Activated CD4-positive, alpha-beta T cell treated with anti-CD3 and anti-CD28 coated beads for 1 hour (primary cell): Measurements from ENCODE around the gene GANAB.
"Not testable (repeated sequence)": the region's sequence is repeated elsewhere in the genome, so short reads cannot be mapped to it uniquely, and the experiment has no call there.

Source experiments
- DNase-seq: peaks from one replicate; pipeline ENCODE4 v3.0.0-alpha.2; 2020

The GANAB gene

GRCh38 chr11:62621027-62621566, 25.3 kb downstream of the GANAB start:
- DNase-seq, result no peak

GRCh38 chr11:62616957-62617356, 29.5 kb downstream of the GANAB start:
- not testable (repeated sequence) for DNase-seq

- DNase-seq, result no peak
These were observed 30.9 kb downstream of the GANAB start for GRCh38 chr11:62615521-62615920.

GRCh38 chr11:62614275-62614674, 32.1 kb downstream of the GANAB start:
- no peak for DNase-seq

- DNase-seq, result no peak
These were observed 33.1 kb downstream of the GANAB start for GRCh38 chr11:62613291-62613778.

- DNase-seq, result peak; percentile 83
These were observed 33.8 kb downstream of the GANAB start, which contains the start of the genes EML3 and ROM1 for GRCh38 chr11:62612366-62613290. Gene EML3, minus strand, starts transcription at chr11:62612775. Its CDS starts 318 bp downstream, at chr11:62612457. Gene ROM1, plus strand, starts transcription at chr11:62613257. Its CDS starts 25 bp downstream, at chr11:62613282.

- DNase-seq, result no peak
These were observed 34.6 kb downstream of the GANAB start for GRCh38 chr11:62611705-62612365.

GRCh38 chr11:62610814-62611704, 35.4 kb downstream of the GANAB start:
- no peak for DNase-seq

- DNase-seq, result no peak
These were observed 36.0 kb downstream of the GANAB start for GRCh38 chr11:62610403-62610802.

GRCh38 chr11:62608776-62609175, 37.6 kb downstream of the GANAB start:
- no peak for DNase-seq

- no peak for DNase-seq
These were observed 38.7 kb downstream of the GANAB start for GRCh38 chr11:62607714-62608113.

GRCh38 chr11:62605902-62606301, 40.5 kb downstream of the GANAB start:
- DNase-seq, result no peak

- DNase-seq, result no peak
These were observed 40.9 kb downstream of the GANAB start for GRCh38 chr11:62605467-62605866.

- no peak for DNase-seq
These were observed 41.8 kb downstream of the GANAB start for GRCh38 chr11:62604460-62605120.

GRCh38 chr11:62603776-62604299, 42.6 kb downstream of the GANAB start:
- DNase-seq, result no peak

- DNase-seq, result no peak
These were observed 43.4 kb downstream of the GANAB start for GRCh38 chr11:62603072-62603408.

GRCh38 chr11:62602141-62603071, 44.0 kb downstream of the GANAB start:
- DNase-seq, result no peak

- DNase-seq, result peak; percentile 99
These were observed 44.9 kb downstream of the GANAB start, which contains the start of gene MTA2 for GRCh38 chr11:62601372-62602140. Gene MTA2, minus strand, starts transcription at chr11:62601865. Its CDS starts 415 bp downstream, at chr11:62601450.

GRCh38 chr11:62601122-62601371, 45.4 kb downstream of the GANAB start:
- DNase-seq, result no peak
